GM23248 (cell line): ENCODE results near the gene EARS2.

Source experiments
- EZH2 ChIP-seq: fragments of 200-600 bp; sonication (generic); IDR thresholded peaks from 2 replicates; pipeline ENCODE4 v1.6.1; 2018; ENCODE audit warnings: antibody characterized with exemption, mild to moderate bottlenecking; ENCODE audit not compliant: insufficient read depth, poor library complexity, severe bottlenecking
- EZH2phosphoT487 ChIP-seq: fragments of 200-600 bp; sonication (generic); IDR thresholded peaks from 2 replicates; pipeline ENCODE4 v1.6.1; 2018; ENCODE audit warnings: antibody characterized with exemption, moderate library complexity, mild to moderate bottlenecking, low read depth; ENCODE audit not compliant: insufficient read depth

DNA sequence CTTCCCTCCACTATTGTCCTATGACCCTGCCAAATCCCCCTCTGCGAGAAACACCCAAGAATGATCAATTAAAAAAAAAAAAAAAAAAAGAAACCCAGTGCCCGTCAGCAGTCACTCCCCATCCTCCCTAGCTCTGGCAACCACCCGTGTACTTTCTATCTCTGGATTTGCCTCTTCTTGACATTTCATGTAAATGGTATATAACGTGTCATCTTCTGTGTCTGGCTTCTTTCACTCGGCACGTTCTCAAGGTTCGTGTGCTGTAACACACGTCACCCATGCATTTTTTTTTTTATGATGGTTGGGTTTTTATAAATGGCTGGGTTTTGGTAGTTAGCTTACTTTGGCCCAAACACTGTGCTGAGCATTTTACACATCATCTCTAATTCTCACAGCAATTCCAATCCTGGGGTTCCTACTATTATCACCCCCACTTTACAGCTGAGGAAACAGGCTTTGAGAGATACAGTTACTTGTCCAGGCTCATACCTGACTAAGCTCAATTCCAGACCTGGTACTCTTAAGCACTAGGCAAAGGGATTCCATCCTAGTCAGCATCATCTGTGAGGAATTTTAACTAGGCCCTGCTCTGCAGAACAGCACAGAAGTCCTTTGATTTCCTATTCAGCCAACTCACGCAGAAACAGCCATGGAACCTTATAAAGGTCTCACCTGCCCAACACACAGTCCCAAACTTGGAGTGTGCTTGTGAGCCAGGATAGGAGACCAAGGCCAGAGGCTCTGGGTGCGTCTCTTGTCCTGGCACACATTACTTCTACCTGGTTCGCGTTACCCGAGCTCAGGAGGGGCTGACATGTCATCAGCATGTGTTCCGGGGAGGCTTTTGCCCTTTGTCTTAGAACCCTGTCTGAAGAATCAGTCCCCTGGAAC is 27.3 kb upstream of the EARS2 start:
- TF ChIP-seq EZH2 (no peak), EZH2phosphoT487 (no peak)
